ENCODE data around the gene CHRM2.

Gene CHRM2

DNA sequence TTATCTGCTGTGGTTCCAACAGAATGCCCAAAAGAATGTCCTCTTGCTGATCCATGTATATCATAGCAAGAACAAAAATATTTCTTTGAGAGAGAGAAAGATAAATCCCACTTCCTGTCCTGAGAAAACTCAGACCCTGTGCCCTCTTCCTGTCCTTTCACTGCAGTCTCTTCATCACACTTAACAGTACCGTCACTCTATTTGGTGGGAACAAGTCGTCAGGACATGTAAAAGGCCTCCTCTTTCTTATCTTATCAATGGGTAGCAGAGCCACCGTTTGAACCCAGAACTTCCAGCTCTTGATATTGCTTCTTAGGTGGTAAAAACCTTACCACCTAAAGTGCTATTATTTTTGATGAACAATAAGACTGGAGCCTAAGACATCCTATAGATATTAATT is 43.9 kb downstream of the CHRM2 start:
- Mint-ChIP-seq H3K36me3 (ENCODE audit: insufficient read depth) (no peaks in the 10 kb centered on the region), H3K27ac (ENCODE audit: low read depth) (no peak overlapping the region), H3K9me3 (peaks cover 12% of the 10 kb centered on the region), H3K4me1 (no peaks in the 10 kb centered on the region), H3K27me3 (no peaks in the 10 kb centered on the region), H3K4me3 (no peak overlapping the region)
- ATAC-seq (replicated peaks; ENCODE audit: extremely low read depth, poor library complexity, severe bottlenecking) (no peak), DNase-seq (ENCODE audit: low spot score in 2 of 2) (no peak)

DNA sequence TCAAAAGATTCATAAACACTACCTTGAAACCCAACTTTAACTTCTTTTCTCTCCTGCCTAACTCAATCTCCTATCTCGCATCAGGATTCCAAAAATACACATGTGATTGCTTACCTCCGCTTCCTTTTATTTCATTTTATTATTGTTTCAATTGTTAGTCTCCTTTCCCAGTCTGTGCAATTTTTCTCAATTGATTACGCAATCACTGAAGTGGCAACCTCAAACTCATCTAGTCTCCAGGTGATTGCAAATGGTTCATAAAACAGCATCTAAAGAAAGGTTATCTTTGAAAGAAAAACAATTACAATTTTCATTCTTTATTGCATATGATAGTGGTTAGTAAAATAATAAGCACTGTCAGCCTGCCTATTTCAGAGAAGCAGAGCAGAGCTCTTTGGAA is 45.6 kb downstream of the CHRM2 start:
- Mint-ChIP-seq H3K36me3 (ENCODE audit: insufficient read depth) (no peaks in the 10 kb centered on the region), H3K4me3 (no peak overlapping the region), H3K4me1 (no peaks in the 10 kb centered on the region), H3K27me3 (no peaks in the 10 kb centered on the region), H3K9me3 (peaks cover 6% of the 10 kb centered on the region), H3K27ac (ENCODE audit: low read depth) (no peak overlapping the region)
- DNase-seq (ENCODE audit: low spot score in 2 of 2) (no peak), ATAC-seq (replicated peaks; ENCODE audit: extremely low read depth, poor library complexity, severe bottlenecking) (no peak)

DNA sequence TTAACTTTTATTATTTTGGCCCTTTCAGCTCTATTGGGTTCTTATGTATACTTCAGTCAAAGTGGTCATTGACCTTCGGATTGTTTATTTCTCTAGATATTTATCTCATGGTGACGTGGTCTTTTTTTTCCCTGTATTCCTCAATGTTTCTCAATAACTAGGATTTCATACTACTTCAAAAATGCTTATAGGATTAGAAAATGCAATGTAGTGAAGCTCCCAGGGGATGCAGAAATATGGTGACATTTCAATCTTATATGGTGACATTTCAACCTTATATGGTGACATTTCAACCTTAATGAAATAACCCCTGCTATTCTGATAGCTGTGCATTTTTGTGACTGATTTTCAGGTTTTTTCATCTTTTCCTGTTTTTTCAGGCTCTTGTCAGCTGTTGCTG is 51.4 kb downstream of the CHRM2 start:
- Mint-ChIP-seq H3K36me3 (ENCODE audit: insufficient read depth) (no peaks in the 10 kb centered on the region), H3K9me3 (peaks cover 12% of the 10 kb centered on the region), H3K4me1 (no peaks in the 10 kb centered on the region), H3K27ac (ENCODE audit: low read depth) (no peak overlapping the region), H3K4me3 (no peak overlapping the region), H3K27me3 (no peaks in the 10 kb centered on the region)
- ATAC-seq (replicated peaks; ENCODE audit: extremely low read depth, poor library complexity, severe bottlenecking) (no peak), DNase-seq (ENCODE audit: low spot score in 2 of 2) (no peak)

DNA sequence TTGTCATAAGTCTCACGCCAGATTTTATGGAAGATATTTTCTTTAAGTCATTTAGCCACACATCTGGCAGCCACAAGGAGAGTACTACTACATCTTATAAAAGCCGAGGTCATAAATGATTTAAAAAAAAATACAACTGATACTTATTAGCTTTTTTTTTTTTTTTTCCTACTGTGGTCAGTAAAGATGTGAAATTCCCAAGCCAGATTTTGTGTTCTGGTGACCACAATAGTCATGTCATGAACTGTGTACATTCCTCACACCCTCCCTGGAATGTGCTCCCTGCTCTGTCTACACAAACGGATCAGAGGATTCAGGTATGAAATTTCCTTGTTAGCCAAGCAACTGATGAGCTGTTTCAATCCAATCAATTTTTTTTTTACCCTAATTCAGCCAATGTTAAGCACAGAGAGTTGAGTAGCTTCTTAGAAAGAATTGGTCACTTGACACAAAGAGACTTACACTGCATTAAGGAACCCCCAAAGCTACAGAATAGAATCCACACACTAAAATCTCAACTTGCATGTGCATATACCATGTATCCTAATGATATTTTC is 54.7 kb downstream of the CHRM2 start:
- Mint-ChIP-seq H3K27me3 (no peaks in the 10 kb centered on the region), H3K27ac (ENCODE audit: low read depth) (no peak overlapping the region), H3K4me1 (no peaks in the 10 kb centered on the region), H3K9me3 (peaks cover 12% of the 10 kb centered on the region), H3K36me3 (ENCODE audit: insufficient read depth) (no peaks in the 10 kb centered on the region), H3K4me3 (no peak overlapping the region)
- DNase-seq (ENCODE audit: low spot score in 2 of 2) (no peak), ATAC-seq (replicated peaks; ENCODE audit: extremely low read depth, poor library complexity, severe bottlenecking) (no peak)

DNA sequence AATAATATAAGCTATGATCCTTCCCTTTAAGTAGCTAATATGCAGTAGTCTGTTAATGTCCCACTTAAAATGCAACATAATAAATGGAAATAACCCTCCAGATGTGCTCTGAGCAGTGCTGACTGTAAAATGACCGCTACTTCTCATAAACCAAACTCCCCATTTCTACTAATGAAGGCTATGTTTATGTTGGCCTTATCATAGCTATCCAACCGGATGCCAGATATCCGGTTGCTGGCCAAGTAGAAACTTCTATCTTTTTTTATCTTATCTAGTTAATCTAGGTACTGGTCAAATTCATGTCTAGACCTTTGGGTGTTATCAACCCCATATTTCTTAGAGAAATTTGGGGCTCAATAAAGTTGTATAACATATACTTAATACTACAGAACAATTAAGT is 56.6 kb downstream of the CHRM2 start:
- H3K36me3 Mint-ChIP-seq (ENCODE audit: insufficient read depth): no peaks in the 10 kb centered on the region
- H3K4me1 Mint-ChIP-seq: no peaks in the 10 kb centered on the region
- ATAC-seq (replicated peaks; ENCODE audit: extremely low read depth, poor library complexity, severe bottlenecking) (no peak), DNase-seq (ENCODE audit: low spot score in 2 of 2) (no peak)
- no peak overlapping the region for H3K27ac Mint-ChIP-seq (ENCODE audit: low read depth)
- H3K9me3 Mint-ChIP-seq: peaks cover 13% of the 10 kb centered on the region
- no peak overlapping the region for H3K4me3 Mint-ChIP-seq
- H3K27me3 Mint-ChIP-seq: no peaks in the 10 kb centered on the region

DNA sequence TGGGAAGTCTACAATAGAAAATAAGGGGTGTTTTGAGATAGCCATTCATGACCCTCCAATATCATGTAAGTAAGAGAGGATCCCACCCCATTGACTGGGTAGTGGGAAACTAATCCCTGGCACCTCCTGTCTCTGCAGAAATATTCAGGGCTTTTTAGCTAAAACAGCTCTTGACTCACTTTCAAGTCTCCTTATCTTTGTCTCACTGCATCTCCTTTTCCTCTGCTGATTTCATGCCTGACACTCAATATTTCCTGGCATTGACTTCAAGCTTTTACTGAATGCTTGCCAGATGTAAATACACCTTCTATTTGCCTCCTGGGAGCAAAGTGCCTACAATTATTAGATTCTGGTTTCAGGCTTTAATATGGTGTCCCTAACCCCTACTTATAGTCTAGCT is 57.1 kb downstream of the CHRM2 start:
- ATAC-seq (replicated peaks; ENCODE audit: extremely low read depth, poor library complexity, severe bottlenecking): no peak
- Mint-ChIP-seq H3K36me3 (ENCODE audit: insufficient read depth) (no peaks in the 10 kb centered on the region), H3K4me3 (no peak overlapping the region), H3K27me3 (no peaks in the 10 kb centered on the region), H3K4me1 (no peaks in the 10 kb centered on the region), H3K9me3 (peaks cover 13% of the 10 kb centered on the region), H3K27ac (ENCODE audit: low read depth) (no peak overlapping the region)
- no peak for DNase-seq (ENCODE audit: low spot score in 2 of 2)

DNA sequence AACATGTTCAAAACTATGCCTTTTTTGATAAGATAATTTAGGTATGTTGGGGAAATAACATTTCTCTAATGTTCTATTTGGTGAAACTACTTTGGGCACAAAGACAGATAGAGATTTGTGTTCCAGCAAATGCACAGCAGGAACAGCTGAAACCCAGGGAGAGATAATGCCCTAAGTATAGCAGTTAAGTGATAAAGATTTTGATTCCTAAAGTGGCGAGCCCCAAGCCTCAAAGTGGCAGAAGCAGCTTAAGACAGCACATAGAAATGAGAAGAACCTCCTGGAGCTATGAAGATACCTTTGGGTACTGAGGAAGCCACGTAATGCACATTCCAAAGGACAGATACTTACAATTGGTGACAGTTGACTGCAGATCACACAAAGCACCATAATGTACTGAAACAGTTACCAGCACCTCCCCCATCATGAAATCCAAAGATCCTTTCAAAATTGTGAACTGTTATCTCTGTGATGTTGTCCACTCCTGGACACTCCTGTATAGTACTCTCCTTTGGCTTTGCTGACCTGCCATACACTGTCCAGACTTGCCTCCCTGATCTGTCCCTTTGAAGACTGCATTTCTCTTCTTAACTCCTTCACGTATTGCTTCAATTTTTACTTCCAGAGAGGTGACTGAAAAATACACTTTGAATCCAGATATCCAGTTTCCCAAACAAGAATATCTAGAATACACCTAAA is 62.9 kb downstream of the CHRM2 start:
- H3K27me3 Mint-ChIP-seq: no peaks in the 10 kb centered on the region
- peaks cover 19% of the 10 kb centered on the region for H3K9me3 Mint-ChIP-seq
- DNase-seq (ENCODE audit: low spot score in 2 of 2) (no peak), ATAC-seq (replicated peaks; ENCODE audit: extremely low read depth, poor library complexity, severe bottlenecking) (no peak)
- no peak overlapping the region for H3K4me3 Mint-ChIP-seq
- H3K4me1 Mint-ChIP-seq: no peaks in the 10 kb centered on the region
- no peaks in the 10 kb centered on the region for H3K36me3 Mint-ChIP-seq (ENCODE audit: insufficient read depth)
- H3K27ac Mint-ChIP-seq (ENCODE audit: low read depth): no peak overlapping the region

DNA sequence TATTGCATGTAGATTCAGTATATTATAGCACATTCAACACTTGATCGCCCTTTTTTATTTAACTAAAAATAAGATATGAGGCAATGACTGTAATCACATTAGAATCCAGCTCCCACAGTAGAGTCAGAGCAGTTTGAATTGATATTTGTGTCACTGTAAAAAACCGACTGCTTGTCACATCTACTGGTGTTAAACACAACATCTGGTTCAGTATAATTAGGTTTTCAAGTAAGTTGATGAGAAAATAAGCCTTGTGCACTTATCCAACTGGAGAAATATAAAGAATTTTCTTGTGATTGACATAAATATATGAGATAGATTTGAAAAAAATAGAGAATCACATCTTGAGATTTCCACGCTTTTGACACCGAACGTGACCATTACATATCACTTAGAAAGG is 69.0 kb downstream of the CHRM2 start:
- no peaks in the 10 kb centered on the region for H3K4me1 Mint-ChIP-seq
- no peaks in the 10 kb centered on the region for H3K27me3 Mint-ChIP-seq
- H3K27ac Mint-ChIP-seq (ENCODE audit: low read depth): no peak overlapping the region
- H3K36me3 Mint-ChIP-seq (ENCODE audit: insufficient read depth): no peaks in the 10 kb centered on the region
- H3K9me3 Mint-ChIP-seq: peaks cover 6% of the 10 kb centered on the region
- ATAC-seq (replicated peaks; ENCODE audit: extremely low read depth, poor library complexity, severe bottlenecking) (no peak), DNase-seq (ENCODE audit: low spot score in 2 of 2) (no peak)
- H3K4me3 Mint-ChIP-seq: no peak overlapping the region

DNA sequence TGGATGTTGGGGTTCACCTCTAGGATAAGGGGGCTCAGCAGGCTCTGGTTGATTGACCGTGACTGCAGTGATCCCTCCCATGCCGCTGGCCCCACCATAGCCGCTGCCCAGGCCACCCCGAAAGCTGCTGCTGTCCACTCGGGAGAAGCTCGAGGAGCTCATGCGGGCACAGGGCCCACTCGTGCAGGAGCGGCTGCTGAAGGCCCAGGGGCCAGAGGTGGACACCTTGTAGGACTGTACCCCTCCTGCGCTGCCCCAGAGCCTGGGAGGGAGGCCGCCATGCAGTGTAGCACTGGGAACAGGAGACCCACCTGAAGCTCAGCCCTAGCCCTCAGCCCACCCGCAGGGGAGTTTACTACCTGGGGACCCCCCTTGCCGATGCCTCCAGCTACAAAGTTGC is 70.0 kb downstream of the CHRM2 start:
- no peaks in the 10 kb centered on the region for H3K36me3 Mint-ChIP-seq (ENCODE audit: insufficient read depth)
- no peaks in the 10 kb centered on the region for H3K27me3 Mint-ChIP-seq
- ATAC-seq (replicated peaks; ENCODE audit: extremely low read depth, poor library complexity, severe bottlenecking) (no peak), DNase-seq (ENCODE audit: low spot score in 2 of 2) (no peak)
- H3K9me3 Mint-ChIP-seq: peaks cover 16% of the 10 kb centered on the region
- H3K4me3 Mint-ChIP-seq: no peak overlapping the region
- no peaks in the 10 kb centered on the region for H3K4me1 Mint-ChIP-seq
- H3K27ac Mint-ChIP-seq (ENCODE audit: low read depth): no peak overlapping the region

DNA sequence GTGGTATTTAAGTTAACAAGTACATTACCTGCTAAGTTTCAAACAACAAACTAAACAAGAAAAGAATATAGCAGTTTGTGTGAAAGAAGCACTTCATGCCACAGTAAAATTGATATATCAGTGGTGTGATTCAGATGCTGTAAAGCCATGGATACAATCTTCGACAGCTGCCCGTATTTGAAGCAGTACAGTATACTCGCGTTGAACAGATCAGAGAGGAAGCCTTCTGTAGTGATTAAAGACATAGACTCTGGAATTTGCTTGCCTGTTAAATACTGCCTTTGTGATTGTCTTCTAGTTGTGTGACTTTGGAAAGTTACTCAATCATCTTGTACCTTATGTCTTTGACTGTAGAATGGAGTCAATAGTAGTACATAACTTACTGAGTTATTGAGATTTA is 71.7 kb downstream of the CHRM2 start:
- no peak for ATAC-seq (replicated peaks; ENCODE audit: extremely low read depth, poor library complexity, severe bottlenecking)
- Mint-ChIP-seq H3K4me3 (no peak overlapping the region), H3K27me3 (no peaks in the 10 kb centered on the region), H3K36me3 (ENCODE audit: insufficient read depth) (no peaks in the 10 kb centered on the region), H3K27ac (ENCODE audit: low read depth) (no peak overlapping the region), H3K9me3 (peaks cover 16% of the 10 kb centered on the region), H3K4me1 (no peaks in the 10 kb centered on the region)
- no peak for DNase-seq (ENCODE audit: low spot score in 2 of 2)

DNA sequence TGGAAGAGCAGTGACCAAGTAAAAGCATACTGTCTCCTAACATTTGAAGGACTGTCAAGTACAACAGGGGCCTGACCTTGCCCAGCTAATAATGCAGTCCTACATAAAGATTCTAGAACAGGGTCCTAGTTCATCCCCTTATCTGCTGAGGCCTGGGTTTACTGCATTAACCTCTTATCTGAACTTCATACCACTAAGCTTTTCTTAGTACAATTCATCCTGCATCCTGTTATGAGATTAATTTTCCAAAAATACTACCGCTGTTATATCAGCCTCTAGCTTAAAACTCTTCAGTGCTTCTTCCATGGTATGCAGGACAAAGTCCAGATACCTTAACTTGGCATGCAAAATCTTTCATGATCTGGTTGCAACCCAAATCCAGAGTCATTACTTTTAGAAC is 72.5 kb downstream of the CHRM2 start:
- Mint-ChIP-seq H3K27ac (ENCODE audit: low read depth) (no peak overlapping the region), H3K4me3 (no peak overlapping the region), H3K27me3 (no peaks in the 10 kb centered on the region), H3K4me1 (no peaks in the 10 kb centered on the region), H3K9me3 (peaks cover 16% of the 10 kb centered on the region), H3K36me3 (ENCODE audit: insufficient read depth) (no peaks in the 10 kb centered on the region)
- no peak for ATAC-seq (replicated peaks; ENCODE audit: extremely low read depth, poor library complexity, severe bottlenecking)
- DNase-seq (ENCODE audit: low spot score in 2 of 2): no peak

DNA sequence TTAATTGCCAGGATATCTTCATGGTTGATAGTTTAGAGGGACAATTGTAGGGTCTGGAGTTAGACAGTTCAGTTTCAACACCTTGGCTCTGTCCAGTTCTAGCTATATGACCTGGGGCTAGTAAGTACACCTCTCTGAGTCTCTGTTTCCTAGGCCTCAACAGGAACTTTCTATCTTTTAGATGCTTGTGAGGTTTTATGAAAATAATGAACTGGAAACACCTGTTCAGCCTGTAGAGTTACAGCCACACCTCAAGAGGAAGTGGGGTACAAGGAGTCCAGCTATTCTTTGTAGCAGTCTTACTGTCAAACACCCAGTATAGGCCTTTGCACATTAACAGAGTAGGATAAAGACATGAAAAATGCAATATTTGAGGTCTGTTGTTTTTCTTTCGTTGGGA is 73.4 kb downstream of the CHRM2 start:
- Mint-ChIP-seq H3K27ac (ENCODE audit: low read depth) (no peak overlapping the region), H3K9me3 (peaks cover 16% of the 10 kb centered on the region), H3K4me1 (no peaks in the 10 kb centered on the region), H3K36me3 (ENCODE audit: insufficient read depth) (no peaks in the 10 kb centered on the region), H3K4me3 (no peak overlapping the region), H3K27me3 (no peaks in the 10 kb centered on the region)
- no peak for DNase-seq (ENCODE audit: low spot score in 2 of 2)
- no peak for ATAC-seq (replicated peaks; ENCODE audit: extremely low read depth, poor library complexity, severe bottlenecking)

DNA sequence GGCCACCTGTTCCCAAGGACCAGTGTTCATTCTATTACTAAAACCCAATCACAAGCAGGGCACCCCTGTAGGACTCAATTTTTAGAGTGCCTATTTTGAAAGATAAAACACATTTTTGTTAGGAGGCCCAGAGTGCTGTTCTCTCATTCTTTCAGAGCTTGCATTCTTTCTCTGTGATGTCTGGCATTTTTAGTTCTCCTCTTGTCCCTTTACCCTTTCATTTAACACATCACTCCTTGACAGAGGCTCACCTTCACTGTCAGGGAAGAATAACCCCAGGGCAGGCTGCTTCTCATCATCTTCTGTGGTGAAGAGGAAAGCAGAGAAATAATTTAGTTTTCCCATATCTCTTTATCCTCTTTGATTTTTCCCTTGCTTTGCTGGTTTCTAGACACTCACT is 73.9 kb downstream of the CHRM2 start:
- Mint-ChIP-seq H3K9me3 (peaks cover 16% of the 10 kb centered on the region), H3K36me3 (ENCODE audit: insufficient read depth) (no peaks in the 10 kb centered on the region), H3K27me3 (no peaks in the 10 kb centered on the region), H3K4me3 (no peak overlapping the region), H3K27ac (ENCODE audit: low read depth) (no peak overlapping the region), H3K4me1 (no peaks in the 10 kb centered on the region)
- DNase-seq (ENCODE audit: low spot score in 2 of 2) (no peak), ATAC-seq (replicated peaks; ENCODE audit: extremely low read depth, poor library complexity, severe bottlenecking) (no peak)
